ENCODE data around the gene RTKN2. TPM values are rescaled to one million over a fixed set of nuclear protein-coding genes. Genes with fewer than 3 reads are reported as not detected.

Gene RTKN2
- total RNA-seq, 6 donors from 2014 or later: 47.1 to 99.5 (median 60.0) TPM

DNA sequence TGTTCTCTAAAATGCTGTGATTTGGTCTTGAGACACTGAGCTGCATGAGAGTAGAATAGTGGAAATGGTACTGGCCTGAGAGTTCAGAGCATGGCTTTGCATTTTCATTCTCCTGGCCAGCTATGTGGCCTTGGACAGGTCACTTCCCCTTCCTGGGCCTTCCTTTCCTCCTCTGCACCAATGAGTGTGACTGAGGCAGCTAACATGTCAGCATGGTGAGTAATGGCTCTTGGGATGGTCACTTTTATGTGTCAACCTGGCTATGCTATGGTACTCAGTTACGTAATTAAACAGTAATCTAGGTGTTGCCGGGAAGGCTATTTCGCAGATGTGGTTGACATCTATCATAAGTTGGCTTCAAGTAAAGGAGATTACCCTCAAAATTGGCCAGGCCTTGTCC lies 109.3 kb downstream of the RTKN2 start:
- Histone ChIP-seq H3K4me1 (no peaks in the 10 kb centered on the region), H3K9me3 (no peaks in the 10 kb centered on the region), H3K27me3 (no peaks in the 10 kb centered on the region), H3K27ac (no peak overlapping the region), H3K36me3 (no peaks in the 10 kb centered on the region), H3K4me3 (no peak overlapping the region)
- DNase-seq (no peak), ATAC-seq (ENCODE audit: low FRiP score in 2 of 2) (no peak)
- WGBS, 2 donors: 96 to 98% methylated on average over 3 of the region's 3 CpGs
- TF ChIP-seq, protein P1, sequence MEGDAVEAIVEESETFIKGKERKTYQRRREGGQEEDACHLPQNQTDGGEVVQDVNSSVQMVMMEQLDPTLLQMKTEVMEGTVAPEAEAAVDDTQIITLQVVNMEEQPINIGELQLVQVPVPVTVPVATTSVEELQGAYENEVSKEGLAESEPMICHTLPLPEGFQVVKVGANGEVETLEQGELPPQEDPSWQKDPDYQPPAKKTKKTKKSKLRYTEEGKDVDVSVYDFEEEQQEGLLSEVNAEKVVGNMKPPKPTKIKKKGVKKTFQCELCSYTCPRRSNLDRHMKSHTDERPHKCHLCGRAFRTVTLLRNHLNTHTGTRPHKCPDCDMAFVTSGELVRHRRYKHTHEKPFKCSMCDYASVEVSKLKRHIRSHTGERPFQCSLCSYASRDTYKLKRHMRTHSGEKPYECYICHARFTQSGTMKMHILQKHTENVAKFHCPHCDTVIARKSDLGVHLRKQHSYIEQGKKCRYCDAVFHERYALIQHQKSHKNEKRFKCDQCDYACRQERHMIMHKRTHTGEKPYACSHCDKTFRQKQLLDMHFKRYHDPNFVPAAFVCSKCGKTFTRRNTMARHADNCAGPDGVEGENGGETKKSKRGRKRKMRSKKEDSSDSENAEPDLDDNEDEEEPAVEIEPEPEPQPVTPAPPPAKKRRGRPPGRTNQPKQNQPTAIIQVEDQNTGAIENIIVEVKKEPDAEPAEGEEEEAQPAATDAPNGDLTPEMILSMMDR (IDR thresholded peaks at IDR 0.05): no peak
- no peak for TF ChIP-seq POLR2A (IDR thresholded peaks at IDR 0.05)
- no peak for TF ChIP-seq EP300 (IDR thresholded peaks at IDR 0.05)
- TF ChIP-seq POLR2AphosphoS5 (IDR thresholded peaks at IDR 0.05): no peak

DNA sequence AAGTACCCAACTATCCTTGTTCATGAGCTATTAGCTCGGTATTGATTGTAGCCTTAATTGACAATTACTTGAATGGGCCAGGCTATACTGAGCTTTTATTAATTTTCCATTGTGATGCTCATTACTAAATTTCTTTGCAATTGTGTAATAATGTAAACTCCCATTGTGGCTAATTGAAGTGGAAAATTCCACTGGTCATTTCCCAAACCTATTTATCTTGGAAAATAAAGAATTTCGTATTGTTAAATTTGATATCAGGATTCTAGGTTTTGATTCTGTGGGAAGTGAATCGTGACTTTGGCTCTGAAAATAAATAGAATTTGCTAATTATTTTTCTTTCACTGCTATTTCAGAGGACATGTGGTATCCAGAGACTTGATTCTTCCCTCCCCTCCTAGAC lies 111.0 kb downstream of the RTKN2 start:
- Histone ChIP-seq H3K4me1 (no peaks in the 10 kb centered on the region), H3K9me3 (no peaks in the 10 kb centered on the region), H3K4me3 (no peak overlapping the region), H3K36me3 (no peaks in the 10 kb centered on the region), H3K27me3 (no peaks in the 10 kb centered on the region), H3K27ac (no peak overlapping the region)
- DNase-seq: no peak
- no peak for ATAC-seq (ENCODE audit: low FRiP score in 2 of 2)
- 72 to 85% methylated on average over 3 of the region's 3 CpGs for WGBS, 2 donors
- TF ChIP-seq, protein P1 (IDR thresholded peaks at IDR 0.05): no peak

DNA sequence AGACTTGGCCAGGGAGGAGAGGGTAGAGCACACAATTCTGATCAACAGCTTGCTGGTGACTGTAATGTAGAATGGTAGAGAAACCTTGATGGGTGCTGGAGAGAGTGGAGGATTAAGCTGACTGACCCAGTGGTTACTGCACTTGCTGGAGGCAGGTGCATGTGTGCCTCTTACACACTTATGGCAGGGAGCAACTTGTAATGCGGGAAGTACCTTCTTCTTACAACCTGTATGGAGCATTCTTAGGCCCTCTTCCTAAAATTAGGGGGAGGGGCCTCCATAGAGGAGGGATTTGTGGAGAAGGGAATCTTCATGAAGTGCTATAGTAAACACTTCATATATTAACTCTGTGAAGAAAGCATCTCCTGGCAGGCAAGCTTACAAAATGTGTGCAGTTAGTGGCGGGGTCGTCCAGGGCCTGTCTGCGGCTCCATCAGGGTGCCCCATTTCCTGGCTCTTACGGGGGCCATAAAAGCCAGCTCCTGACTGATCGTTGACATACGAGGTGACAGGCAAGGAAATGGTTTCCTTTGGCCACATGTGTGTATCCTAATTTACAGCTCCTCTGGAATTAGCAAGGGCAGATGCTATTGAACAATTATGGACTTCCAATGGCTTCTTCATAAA lies 113.5 kb downstream of the RTKN2 start:
- Histone ChIP-seq H3K9me3 (no peaks in the 10 kb centered on the region), H3K36me3 (no peaks in the 10 kb centered on the region), H3K4me3 (no peak overlapping the region), H3K27me3 (no peaks in the 10 kb centered on the region), H3K27ac (no peak overlapping the region), H3K4me1 (no peaks in the 10 kb centered on the region)
- DNase-seq (no peak), ATAC-seq (ENCODE audit: low FRiP score in 2 of 2) (peak in 1 of 2 donors; percentile 17)
- TF ChIP-seq POLR2A (IDR thresholded peaks at IDR 0.05) (no peak), POLR2AphosphoS5 (IDR thresholded peaks at IDR 0.05) (no peak), EP300 (IDR thresholded peaks at IDR 0.05) (no peak)
- TF ChIP-seq, protein P1 (IDR thresholded peaks at IDR 0.05): no peak
- WGBS, 2 donors: 38 to 43% methylated on average over 6 to 7 of the region's 7 CpGs

DNA sequence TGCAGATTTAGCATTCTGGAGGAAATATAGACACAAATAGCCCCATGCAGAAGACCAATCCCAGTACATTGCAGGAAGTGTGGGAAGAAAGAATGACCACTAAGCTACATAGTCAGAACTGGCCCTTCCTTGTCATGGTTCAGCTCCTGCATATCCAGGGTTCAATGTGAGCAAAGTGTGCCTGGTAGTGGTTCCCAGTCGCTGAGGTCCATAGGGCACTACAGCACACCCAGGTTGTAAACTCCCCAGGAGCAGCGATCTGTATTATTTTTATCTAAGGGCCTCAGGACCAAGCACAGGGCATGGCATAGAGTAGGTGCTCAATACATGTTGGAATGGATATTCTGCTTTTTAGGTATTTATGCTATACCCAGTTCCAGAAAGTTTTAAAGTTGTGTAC lies 114.4 kb downstream of the RTKN2 start:
- Histone ChIP-seq H3K27ac (no peak overlapping the region), H3K4me1 (no peaks in the 10 kb centered on the region), H3K27me3 (no peaks in the 10 kb centered on the region), H3K36me3 (no peaks in the 10 kb centered on the region), H3K9me3 (no peaks in the 10 kb centered on the region), H3K4me3 (no peak overlapping the region)
- 96% methylated on average over 2 of the region's 2 CpGs; no CpG with 5 or more reads in 1 of the 2 donors for WGBS, 2 donors
- DNase-seq (no peak), ATAC-seq (ENCODE audit: low FRiP score in 2 of 2) (no peak)
- no peak for TF ChIP-seq EP300 (IDR thresholded peaks at IDR 0.05)
- no peak for TF ChIP-seq POLR2A (IDR thresholded peaks at IDR 0.05)
- TF ChIP-seq, protein P1 (IDR thresholded peaks at IDR 0.05): no peak
- no peak for TF ChIP-seq POLR2AphosphoS5 (IDR thresholded peaks at IDR 0.05)

DNA sequence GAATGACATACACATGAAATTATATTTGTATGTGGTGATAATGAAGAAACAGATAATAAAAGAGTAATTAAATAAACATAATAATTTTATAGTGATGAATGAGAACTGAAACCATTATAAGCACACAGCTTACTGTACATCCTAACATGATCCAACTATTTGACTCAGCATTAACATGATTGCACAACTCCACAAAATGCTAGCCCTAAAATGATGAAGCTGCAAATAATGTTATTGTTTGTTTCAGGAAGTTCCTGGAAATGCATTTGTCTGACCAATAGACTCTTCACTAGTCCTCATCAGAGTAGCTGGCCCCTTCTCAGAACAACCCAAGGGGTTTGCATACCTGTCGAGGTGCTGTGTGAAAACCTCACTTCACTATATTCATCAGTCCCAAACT lies 115.5 kb downstream of the RTKN2 start:
- DNase-seq: no peak
- ATAC-seq (ENCODE audit: low FRiP score in 2 of 2): peak in 1 of 2 donors; percentile 55

More for the DNA sequence above, 115.5 kb downstream of the RTKN2 start:
- H3K9me3 ChIP-seq: no peaks in the 10 kb centered on the region
- H3K27ac ChIP-seq: no peak overlapping the region
- WGBS, 2 donors: 83 to 100% methylated on average over 1 of the region's 1 CpG
- H3K4me3 ChIP-seq: no peak overlapping the region
- no peaks in the 10 kb centered on the region for H3K36me3 ChIP-seq
- H3K4me1 ChIP-seq: no peaks in the 10 kb centered on the region
- TF ChIP-seq, protein P1 (IDR thresholded peaks at IDR 0.05): no peak
- TF ChIP-seq POLR2A (IDR thresholded peaks at IDR 0.05): no peak
- TF ChIP-seq POLR2AphosphoS5 (IDR thresholded peaks at IDR 0.05): peak in 1 of 2 donors; percentile 60
- TF ChIP-seq EP300 (IDR thresholded peaks at IDR 0.05): no peak
- no peaks in the 10 kb centered on the region for H3K27me3 ChIP-seq
